ENCODE results near the gene MGAT3.

GRCh38 chr22:39475337-39475736 is 18.5 kb downstream of the MGAT3 start:
- TF ChIP-seq CTCF (conservative IDR thresholded peaks at IDR 0.05; ENCODE audit: low read length) (no peak), EZH2phosphoT487 (IDR thresholded peaks at IDR 0.05; ENCODE audit: borderline replicate concordance) (no peak)
